ENCODE results near the gene ZNF688. TPM values are rescaled to one million over a fixed set of nuclear protein-coding genes. Genes with fewer than 3 reads are reported as not detected.
"Not testable (repeated sequence)": the region's sequence is repeated elsewhere in the genome, so short reads cannot be mapped to it uniquely, and the experiment has no call there.

The ZNF688 gene
- total and polyA plus RNA-seq, 2 of the 13 experiments (the other 11 are each of a cell fraction or from before 2014, with no cell fraction given) = 2.4 to 5.4 TPM

GRCh38 chr16:30540916-30541464, 30.5 kb downstream of the ZNF688 start (continued):
- TF ChIP-seq ZBTB37 (CRISPR knock-in tag; IDR thresholded peaks at IDR 0.05) = peak; percentile 78; the same call in 1 of the 2 replicates
- peak; percentile 23; the same call in 1 of the 2 replicates for TF ChIP-seq ZNF766 (CRISPR knock-in tag; IDR thresholded peaks at IDR 0.05; ENCODE audit: borderline replicate concordance)
- peak; percentile 48 for TF ChIP-seq ZNF557 (CRISPR knock-in tag; IDR thresholded peaks at IDR 0.05)
- peak; percentile 7; the same call in 1 of the 2 replicates for TF ChIP-seq ZBTB33 (CRISPR knock-in tag; IDR thresholded peaks at IDR 0.05)
- peak in 1 of 2 experiments; percentile 46; a peak in 2 of 4 replicates for TF ChIP-seq EP300 (IDR thresholded peaks at IDR 0.05; ENCODE audit: low read depth in 2 of 2, low read length in 2 of 2)
- TF ChIP-seq EP300 (CRISPR knock-in tag; IDR thresholded peaks at IDR 0.05; ENCODE audit: borderline replicate concordance) = not testable (repeated sequence)
- peak; percentile 82; the same call in 1 of the 2 replicates for TF ChIP-seq ETV5 (CRISPR knock-in tag; IDR thresholded peaks at IDR 0.05; ENCODE audit: borderline replicate concordance)
- TF ChIP-seq ZBTB7A (CRISPR knock-in tag; IDR thresholded peaks at IDR 0.05) = peak; percentile 81; the same call in 1 of the 2 replicates
- TF ChIP-seq HMG20A (CRISPR knock-in tag; IDR thresholded peaks at IDR 0.05; ENCODE audit: borderline replicate concordance) = 0 out of 2 replicates have a peak, but pooled peaks have one; percentile 15
- TF ChIP-seq KDM6A (CRISPR knock-in tag; IDR thresholded peaks at IDR 0.05; ENCODE audit: low read depth) = 0 out of 2 replicates have a peak, but pooled peaks have one; percentile 18
- TF ChIP-seq ZNF230 (CRISPR knock-in tag; IDR thresholded peaks at IDR 0.05) = peak; percentile 89; the same call in 1 of the 2 replicates
- peak; percentile 11; the same call in 1 of the 2 replicates for TF ChIP-seq NFYB (CRISPR knock-in tag; IDR thresholded peaks at IDR 0.05)
- TF ChIP-seq ZNF878 (CRISPR knock-in tag; IDR thresholded peaks at IDR 0.05) = 0 out of 2 replicates have a peak, but pooled peaks have one; percentile 58
- TF ChIP-seq JDP2 (CRISPR knock-in tag; IDR thresholded peaks at IDR 0.05; ENCODE audit: borderline replicate concordance) = peak; percentile 38; the same call in 1 of the 2 replicates
- 0 out of 2 replicates have a peak, but pooled peaks have one; percentile 19 for TF ChIP-seq HIVEP1 (CRISPR knock-in tag; IDR thresholded peaks at IDR 0.05)
- TF ChIP-seq HMGXB4 (CRISPR knock-in tag; IDR thresholded peaks at IDR 0.05; ENCODE audit: borderline replicate concordance in 1 of 2, low read depth in 1 of 2) = peak in 1 of 2 experiments; percentile 66; a peak in 2 of 4 replicates
- 0 out of 2 replicates have a peak, but pooled peaks have one; percentile 14 for TF ChIP-seq ZNF790 (CRISPR knock-in tag; IDR thresholded peaks at IDR 0.05; ENCODE audit: borderline replicate concordance)
- peak; percentile 48; the same call in 1 of the 2 replicates for TF ChIP-seq MYC (CRISPR knock-in tag; IDR thresholded peaks at IDR 0.05; ENCODE audit: borderline replicate concordance)
- TF ChIP-seq SAFB2 (CRISPR knock-in tag; IDR thresholded peaks at IDR 0.05; ENCODE audit: borderline replicate concordance, low read depth) = peak; percentile 58; the same call in 1 of the 2 replicates
- TF ChIP-seq HOXA3 (CRISPR knock-in tag; IDR thresholded peaks at IDR 0.05) = peak; percentile 88
- peak; percentile 82; the same call in 1 of the 2 replicates for TF ChIP-seq ZNF33A (CRISPR knock-in tag; IDR thresholded peaks at IDR 0.05; ENCODE audit: borderline replicate concordance)
- TF ChIP-seq ZNF205 (CRISPR knock-in tag; IDR thresholded peaks at IDR 0.05) = peak; percentile 76; the same call in 1 of the 2 replicates
- TF ChIP-seq MEF2D (CRISPR knock-in tag; IDR thresholded peaks at IDR 0.05) = peak; percentile 94
- TF ChIP-seq ZFP82 (CRISPR knock-in tag; IDR thresholded peaks at IDR 0.05; ENCODE audit: borderline replicate concordance) = peak; percentile 73; the same call in 1 of the 2 replicates
- peak; percentile 64; the same call in 1 of the 2 replicates for TF ChIP-seq YEATS4 (CRISPR knock-in tag; IDR thresholded peaks at IDR 0.05; ENCODE audit: borderline replicate concordance)

Measured in HepG2 (cell line).